Measurements from ENCODE around the gene RTN4IP1.

The RTN4IP1 gene

DNA sequence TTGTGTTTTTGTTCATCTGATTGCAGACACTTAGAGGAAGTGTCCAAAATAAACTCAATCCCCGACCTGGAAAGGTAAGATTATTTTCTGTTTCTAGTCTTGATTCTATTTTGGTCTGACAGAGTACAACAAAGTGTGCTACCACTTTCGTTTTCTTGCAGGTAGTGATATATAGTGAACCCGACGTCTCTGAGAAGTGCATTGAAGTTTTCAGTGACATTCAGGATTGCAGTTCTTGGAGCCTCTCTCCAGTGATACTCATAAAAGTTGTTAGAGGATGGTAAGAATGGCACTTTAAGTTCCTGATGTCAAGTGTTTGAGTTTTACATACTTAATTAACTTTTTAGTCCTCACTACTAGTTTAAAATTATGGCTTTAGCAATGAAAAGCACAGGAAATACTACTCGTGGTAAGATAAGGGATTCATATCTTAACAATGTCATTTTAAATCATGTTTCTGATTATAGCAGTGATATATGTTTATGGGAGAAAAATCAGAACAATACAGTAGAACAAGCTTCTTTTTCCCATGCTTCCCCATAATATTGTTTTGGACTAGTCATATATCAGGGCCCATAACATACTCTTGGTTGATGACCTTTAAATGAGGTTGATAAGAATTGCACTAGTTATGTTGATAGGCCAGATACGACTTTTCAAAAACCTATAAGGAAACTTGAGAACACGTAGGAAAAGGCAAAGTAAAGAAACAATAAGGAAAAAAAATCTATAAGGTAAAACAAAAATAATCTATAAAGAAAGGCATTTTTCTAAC, 104.0 kb downstream of the RTN4IP1 start:
- H3K4me3 ChIP-seq (ENCODE audit: low read depth, low read length), result no peak overlapping the region

DNA sequence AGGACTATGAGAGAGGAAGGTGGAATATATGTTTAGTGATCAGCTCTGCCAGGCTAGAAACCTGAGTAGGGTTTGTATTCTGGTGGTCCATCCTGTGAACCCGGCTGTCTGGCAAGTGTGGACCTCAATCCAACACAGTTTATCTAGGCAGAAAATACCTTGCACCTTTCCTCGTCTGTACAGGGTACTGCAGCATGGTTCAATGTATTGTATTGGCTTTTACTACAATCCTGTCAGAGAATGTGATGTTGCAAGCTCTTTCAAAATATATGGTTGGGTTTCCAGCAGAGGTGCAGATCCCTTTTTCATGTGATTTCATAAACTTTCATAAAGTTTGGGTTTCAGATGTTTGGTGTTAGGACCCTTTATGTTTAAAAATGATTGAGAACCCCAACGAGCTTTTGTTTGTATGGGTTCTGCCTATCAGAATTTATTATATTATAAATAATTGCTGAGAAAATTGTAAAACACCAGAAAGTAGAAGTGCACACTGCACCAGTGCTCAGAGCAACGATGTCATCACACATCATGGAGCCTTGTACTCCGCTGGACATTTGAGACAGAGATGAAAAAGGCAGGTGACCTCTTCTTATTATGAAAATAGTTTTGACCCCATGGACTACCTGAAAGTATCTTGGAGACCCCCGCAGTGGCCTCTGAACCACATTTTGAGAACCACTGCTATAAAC, 106.6 kb downstream of the RTN4IP1 start:
- no peak overlapping the region for H3K4me3 ChIP-seq (ENCODE audit: low read depth, low read length)

Measured in iPS-11a (cell line).